IPS-18a (cell line): ENCODE results near the gene ZFP36L2.

ENCODE experiments used
- H3K27ac ChIP-seq: one replicate; pipeline ENCODE4 v1.5.1; 2013; ENCODE audit warnings: low read length
- H3K27me3 ChIP-seq: one replicate; pipeline ENCODE4 v1.6.1; 2013; ENCODE audit warnings: mild to moderate bottlenecking, low read length; ENCODE audit not compliant: control insufficient read depth, insufficient read depth
- H3K36me3 ChIP-seq: one replicate; pipeline ENCODE4 v1.6.1; 2013; ENCODE audit warnings: low read depth, low read length; ENCODE audit not compliant: control insufficient read depth
- H3K4me1 ChIP-seq: one replicate; pipeline ENCODE4 v1.6.1; 2013; ENCODE audit warnings: low read depth, low read length; ENCODE audit not compliant: control insufficient read depth
- H3K4me3 ChIP-seq: one replicate; pipeline ENCODE4 v1.5.1; 2013; ENCODE audit warnings: low read length
- H3K9ac ChIP-seq: one replicate; pipeline ENCODE4 v1.6.1; 2013; ENCODE audit warnings: mild to moderate bottlenecking, low read length, moderate library complexity
- H3K9me3 ChIP-seq: one replicate; pipeline ENCODE4 v1.6.1; 2013; ENCODE audit warnings: low read depth, low read length; ENCODE audit not compliant: control insufficient read depth

The ZFP36L2 gene

DNA sequence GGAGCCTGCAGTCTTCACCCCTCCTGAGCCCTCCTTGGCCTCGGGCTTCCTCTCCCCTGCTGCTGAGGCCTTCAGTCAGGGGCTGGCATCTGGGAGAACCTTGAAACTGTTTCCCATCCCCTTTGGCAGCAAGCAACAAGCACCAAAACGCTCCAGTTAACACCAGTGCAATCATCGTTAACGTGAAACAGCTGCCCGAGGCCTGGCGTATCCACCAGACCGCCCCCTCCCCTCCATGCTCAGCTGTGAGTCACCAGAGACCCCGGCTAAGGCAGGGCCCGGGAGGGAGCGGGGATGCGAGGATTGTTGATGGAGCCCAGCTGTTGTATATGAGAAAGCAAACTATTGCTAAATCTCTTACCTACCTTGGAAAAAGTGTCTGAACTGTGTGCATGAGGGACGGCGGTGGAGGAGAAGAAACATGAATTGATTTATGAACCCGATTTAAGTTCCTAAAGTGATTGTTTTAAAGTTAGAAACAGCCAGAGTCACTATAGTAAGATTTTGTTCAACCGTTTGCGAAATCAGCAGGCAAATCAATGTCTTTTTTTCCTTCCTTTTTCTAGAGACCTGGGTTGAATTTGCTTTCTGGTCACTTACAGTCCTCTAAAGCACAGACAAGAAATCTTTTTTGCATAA is 5.2 kb downstream of the ZFP36L2 start:
- Histone ChIP-seq H3K27me3 (no peaks in the 10 kb centered on the region), H3K9me3 (no peaks in the 10 kb centered on the region), H3K4me1 (peaks cover 59% of the 10 kb centered on the region), H3K4me3 (peak overlapping the region; percentile 83), H3K36me3 (peaks cover 26% of the 10 kb centered on the region), H3K9ac (peak overlapping the region; percentile 42), H3K27ac (peak overlapping the region; percentile 64)

DNA sequence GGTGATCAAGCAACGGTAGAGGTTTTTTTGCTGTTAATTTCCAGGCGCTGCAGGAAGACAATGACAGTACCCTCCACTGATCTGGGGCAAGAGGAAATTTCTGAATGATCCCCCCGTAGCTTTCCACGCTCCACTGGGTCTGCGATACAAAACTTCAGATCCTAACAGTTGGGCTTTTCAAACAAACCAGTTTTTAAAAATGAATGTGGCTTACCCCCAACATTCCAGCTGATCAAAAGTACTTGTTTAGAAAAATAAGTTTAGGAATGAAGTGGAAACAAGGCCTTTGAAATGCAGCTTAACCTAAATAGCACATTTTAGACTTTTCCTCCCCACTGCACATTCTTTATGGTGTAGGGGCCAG is 5.7 kb downstream of the ZFP36L2 start:
- peak overlapping the region; percentile 64 for H3K27ac ChIP-seq
- no peaks in the 10 kb centered on the region for H3K9me3 ChIP-seq
- peaks cover 26% of the 10 kb centered on the region for H3K36me3 ChIP-seq
- peak overlapping the region; percentile 42 for H3K9ac ChIP-seq
- no peaks in the 10 kb centered on the region for H3K27me3 ChIP-seq
- H3K4me3 ChIP-seq, result peak overlapping the region; percentile 83
- peaks cover 63% of the 10 kb centered on the region for H3K4me1 ChIP-seq

GRCh38 chr2:43220229-43220751 is 6.1 kb downstream of the ZFP36L2 start:
- peak overlapping the region; percentile 42 for H3K9ac ChIP-seq
- H3K4me1 ChIP-seq, result peaks cover 64% of the 10 kb centered on the region
- peak overlapping the region; percentile 83 for H3K4me3 ChIP-seq
- H3K27me3 ChIP-seq, result no peaks in the 10 kb centered on the region
- H3K27ac ChIP-seq, result peak overlapping the region; percentile 87
- H3K9me3 ChIP-seq, result no peaks in the 10 kb centered on the region
- H3K36me3 ChIP-seq, result peaks cover 25% of the 10 kb centered on the region

- Histone ChIP-seq H3K4me1 (peaks cover 64% of the 10 kb centered on the region), H3K9ac (peak overlapping the region; percentile 42), H3K27me3 (no peaks in the 10 kb centered on the region), H3K27ac (peak overlapping the region; percentile 87), H3K9me3 (no peaks in the 10 kb centered on the region), H3K4me3 (peak overlapping the region; percentile 83), H3K36me3 (peaks cover 20% of the 10 kb centered on the region)
Measured at GRCh38 chr2:43219383-43220228, 6.8 kb downstream of the ZFP36L2 start.

DNA sequence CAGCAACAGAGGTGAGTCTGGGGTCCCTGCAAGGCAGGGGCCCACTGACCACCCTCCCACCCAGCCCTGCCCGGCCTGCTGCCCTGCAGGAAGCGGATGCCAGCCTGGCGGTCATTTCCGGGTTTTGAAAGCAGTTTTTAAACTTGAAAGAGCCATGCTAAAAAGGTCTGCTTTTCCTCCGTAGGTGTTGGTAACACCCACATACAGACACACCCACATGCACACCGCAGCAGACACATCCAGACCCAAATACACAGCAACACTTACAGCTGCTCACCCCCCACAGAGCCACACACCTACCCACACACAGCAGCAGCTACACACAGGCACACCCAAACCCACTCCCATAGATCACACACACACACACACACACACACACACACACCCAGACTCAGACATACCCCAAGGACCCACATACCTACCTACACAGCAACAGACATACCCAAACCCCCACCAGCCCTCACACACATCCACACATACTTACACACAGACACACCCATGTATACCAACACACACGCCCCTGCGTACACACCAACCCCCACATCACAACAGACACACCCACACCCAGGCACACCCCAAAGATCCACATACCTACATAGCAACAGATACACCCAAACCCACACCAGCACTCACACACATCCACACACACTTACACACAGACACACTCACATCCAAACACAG is 7.6 kb downstream of the ZFP36L2 start:
- H3K27ac ChIP-seq, result peak overlapping the region; percentile 35
- H3K4me3 ChIP-seq, result peak overlapping the region; percentile 83
- no peak overlapping the region for H3K9ac ChIP-seq
- peaks cover 17% of the 10 kb centered on the region for H3K36me3 ChIP-seq
- peaks cover 64% of the 10 kb centered on the region for H3K4me1 ChIP-seq
- H3K27me3 ChIP-seq, result no peaks in the 10 kb centered on the region
- H3K9me3 ChIP-seq, result no peaks in the 10 kb centered on the region

- H3K27ac ChIP-seq, result peak overlapping the region; percentile 35
- H3K9me3 ChIP-seq, result no peaks in the 10 kb centered on the region
- H3K36me3 ChIP-seq, result peaks cover 11% of the 10 kb centered on the region
- H3K9ac ChIP-seq, result peak overlapping the region; percentile 36
- H3K4me1 ChIP-seq, result peaks cover 60% of the 10 kb centered on the region
- no peaks in the 10 kb centered on the region for H3K27me3 ChIP-seq
- peak overlapping the region; percentile 38 for H3K4me3 ChIP-seq
Measured at GRCh38 chr2:43218155-43218701, 8.2 kb downstream of the ZFP36L2 start.

DNA sequence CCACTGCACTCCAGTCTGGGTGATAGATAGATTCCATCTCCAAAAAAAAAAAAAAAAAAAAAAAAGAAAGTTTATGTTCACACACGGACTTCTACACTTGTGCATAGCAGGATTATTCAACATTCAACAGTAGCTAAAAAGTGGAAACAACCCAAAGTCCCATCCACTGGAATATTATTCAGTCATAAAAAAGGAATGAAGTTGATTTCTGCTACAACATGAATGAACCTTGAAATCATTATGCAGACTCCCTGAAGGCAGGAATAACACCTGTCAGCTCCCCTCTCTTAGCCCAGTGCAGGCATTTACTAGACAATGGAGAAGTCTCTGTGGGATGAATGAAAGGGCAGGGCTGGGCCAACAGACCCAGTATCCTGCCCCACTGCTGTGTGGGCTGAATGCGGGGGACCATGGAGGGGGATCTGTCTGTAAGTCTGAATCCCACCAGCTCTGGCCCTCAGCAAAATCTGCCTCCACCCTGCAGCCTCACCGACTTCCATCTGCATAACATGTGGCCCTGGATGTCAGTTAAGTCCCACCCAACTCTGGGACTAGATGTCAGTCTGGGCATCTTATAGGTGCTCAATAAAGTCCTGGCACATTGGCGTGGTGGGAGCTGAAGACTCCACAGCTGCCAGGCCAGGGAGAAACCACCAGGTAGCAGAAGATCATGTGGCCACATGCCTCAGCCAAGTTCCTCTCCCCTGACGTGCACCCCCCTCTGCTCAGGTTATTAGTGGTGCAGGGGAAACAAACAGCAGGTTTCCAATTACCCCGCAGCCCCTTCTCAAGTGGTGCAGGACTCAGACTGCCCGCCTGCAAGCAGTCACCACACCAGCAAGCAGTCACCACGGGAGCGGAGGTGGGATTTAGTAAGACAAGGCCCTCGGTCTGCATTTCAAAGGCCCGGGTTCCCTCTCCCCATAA is 8.9 kb downstream of the ZFP36L2 start:
- Histone ChIP-seq H3K27me3 (no peaks in the 10 kb centered on the region), H3K4me1 (peaks cover 56% of the 10 kb centered on the region), H3K36me3 (peaks cover 4% of the 10 kb centered on the region), H3K9ac (peak overlapping the region; percentile 36), H3K9me3 (no peaks in the 10 kb centered on the region), H3K27ac (peak overlapping the region; percentile 70), H3K4me3 (peak overlapping the region; percentile 38)

- Histone ChIP-seq H3K9ac (no peak overlapping the region), H3K4me3 (no peak overlapping the region), H3K36me3 (no peaks in the 10 kb centered on the region), H3K4me1 (peaks cover 48% of the 10 kb centered on the region), H3K27me3 (no peaks in the 10 kb centered on the region), H3K9me3 (no peaks in the 10 kb centered on the region), H3K27ac (no peak overlapping the region)
Measured at GRCh38 chr2:43216629-43217028, 9.8 kb downstream of the ZFP36L2 start.

DNA sequence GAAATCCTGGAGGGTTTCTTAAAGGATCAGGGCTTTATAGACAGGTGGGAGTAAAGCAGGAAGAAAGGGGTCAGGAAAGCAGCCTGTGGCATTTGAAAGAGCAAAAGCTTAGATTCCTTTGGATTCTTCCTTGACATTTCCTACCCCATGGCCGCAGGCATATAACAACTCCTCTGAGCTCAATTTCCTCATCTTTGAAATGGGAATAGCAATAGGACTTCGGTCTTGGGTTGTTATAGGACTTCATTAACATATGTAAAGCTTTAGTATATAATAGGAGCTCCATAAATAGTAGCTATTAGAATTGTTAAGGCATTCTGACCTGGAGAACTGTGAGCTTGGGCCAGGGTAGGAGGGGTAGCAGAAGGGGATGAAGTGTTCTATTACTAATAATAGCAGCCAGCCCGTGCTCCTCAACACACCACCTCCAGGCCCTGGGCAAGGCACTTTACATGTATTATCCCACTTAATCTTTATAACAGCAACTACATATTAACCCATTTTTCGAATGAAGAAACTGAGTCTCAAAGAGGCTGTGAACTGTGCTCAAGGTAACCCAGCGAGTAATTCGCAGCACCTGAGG is 10.6 kb downstream of the ZFP36L2 start:
- Histone ChIP-seq H3K36me3 (no peaks in the 10 kb centered on the region), H3K27ac (no peak overlapping the region), H3K9me3 (no peaks in the 10 kb centered on the region), H3K4me1 (peaks cover 39% of the 10 kb centered on the region), H3K4me3 (no peak overlapping the region), H3K9ac (no peak overlapping the region), H3K27me3 (no peaks in the 10 kb centered on the region)

DNA sequence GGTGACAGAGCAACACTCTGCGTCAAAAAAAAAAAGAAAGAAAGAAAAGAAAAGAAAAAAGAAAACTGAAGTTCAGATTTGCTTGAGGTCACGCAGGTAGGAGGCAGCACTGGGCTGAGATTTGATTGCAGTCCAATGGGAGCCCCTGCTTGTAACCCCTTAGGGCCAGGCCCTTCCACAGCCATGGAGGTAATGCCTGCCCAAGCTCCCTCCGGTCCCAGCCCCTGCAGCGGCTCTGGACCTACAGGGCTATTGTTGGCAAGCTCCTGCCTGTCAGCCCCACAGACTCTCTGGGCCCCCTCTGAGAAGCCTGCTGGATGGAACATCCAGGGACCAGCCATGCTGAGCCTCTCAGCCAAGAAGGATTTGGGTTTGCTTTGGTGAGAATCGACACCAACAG is 12.2 kb downstream of the ZFP36L2 start:
- H3K27ac ChIP-seq, result no peak overlapping the region

More for the DNA sequence above, 12.2 kb downstream of the ZFP36L2 start:
- Histone ChIP-seq H3K36me3 (no peaks in the 10 kb centered on the region), H3K9ac (no peak overlapping the region), H3K27me3 (no peaks in the 10 kb centered on the region), H3K4me1 (peaks cover 24% of the 10 kb centered on the region), H3K9me3 (no peaks in the 10 kb centered on the region), H3K4me3 (no peak overlapping the region)
